Activated T-cell treated with anti-CD3 and anti-CD28 coated beads for 1 hour (primary cell): ENCODE results near the gene SLC49A3.
"Not testable (repeated sequence)": the region's sequence is repeated elsewhere in the genome, so short reads cannot be mapped to it uniquely, and the experiment has no call there.

Experiments used
- DNase-seq: peaks from one replicate; pipeline ENCODE4 v3.0.0-alpha.2; 2020; ENCODE audit warnings: low read depth

SLC49A3 gene

GRCh38 chr4:653080-653821 is 35.7 kb downstream of the SLC49A3 start:
- no peak for DNase-seq

- DNase-seq: no peak
Observed at GRCh38 chr4:651884-652642, 36.9 kb downstream of the SLC49A3 start.

- DNase-seq: no peak
Observed at GRCh38 chr4:650951-651883, 37.7 kb downstream of the SLC49A3 start.

- DNase-seq: no peak
Observed at GRCh38 chr4:650461-650860, 38.5 kb downstream of the SLC49A3 start.

- DNase-seq: no peak
Observed at GRCh38 chr4:649751-650310, 39.1 kb downstream of the SLC49A3 start.

GRCh38 chr4:649293-649625 is 39.7 kb downstream of the SLC49A3 start:
- no peak for DNase-seq

GRCh38 chr4:648579-649292 is 40.2 kb downstream of the SLC49A3 start:
- no peak for DNase-seq

- no peak for DNase-seq
Observed at GRCh38 chr4:647481-647880, 41.5 kb downstream of the SLC49A3 start.

GRCh38 chr4:646460-646859 is 42.5 kb downstream of the SLC49A3 start:
- DNase-seq: no peak

- not testable (repeated sequence) for DNase-seq
Observed at GRCh38 chr4:642366-642765, 46.6 kb downstream of the SLC49A3 start.

GRCh38 chr4:637536-638280 is 51.2 kb downstream of the SLC49A3 start:
- no peak for DNase-seq

GRCh38 chr4:636628-637159 is 52.3 kb downstream of the SLC49A3 start:
- no peak for DNase-seq

- no peak for DNase-seq
Observed at GRCh38 chr4:635851-636627, 52.9 kb downstream of the SLC49A3 start.

- DNase-seq: not testable (repeated sequence)
Observed at GRCh38 chr4:635066-635835, 53.7 kb downstream of the SLC49A3 start.

GRCh38 chr4:634599-634985 is 54.4 kb downstream of the SLC49A3 start:
- DNase-seq: no peak

- no peak for DNase-seq
Observed at GRCh38 chr4:633976-634598, 54.9 kb downstream of the SLC49A3 start.

- DNase-seq: no peak
Observed at GRCh38 chr4:633406-633805, 55.5 kb downstream of the SLC49A3 start.

- DNase-seq: no peak
Observed at GRCh38 chr4:632926-633325, 56.0 kb downstream of the SLC49A3 start.
